GM12878 (cell line): Measurements from ENCODE around the gene SPRED2. TPM values are rescaled to one million over a fixed set of nuclear protein-coding genes. Genes with fewer than 3 reads are reported as not detected.
A peak's percentile ranks its signal among the peaks of the same experiment; 100 is the strongest.

Experiments
- ATAC-seq: fragments of 200-7000 bp; cut with Tn5 transposase; 3 replicates; pipeline ENCODE4 v1.9.1; 2020; ENCODE audit warnings: mild to moderate bottlenecking, moderate library complexity
- BruUV-seq: library from RNA; stranded (reverse); fragments of 400-500 nt; replicated peaks from 2 replicates; lab custom pipeline; 2021; lab: Mats Ljungman, UMichigan
- CTCF ChIA-PET: fragments of 300-600 bp; sonication (Branson Sonifier 250); formaldehyde crosslinking; extraction: SDS; loops from one replicate; lab custom pipeline; 2021; ENCODE audit warnings: inconsistent platforms; lab: Yijun Ruan, JAX
- POLR2A ChIA-PET: fragments of 350-600 bp; formaldehyde crosslinking; extraction: SDS; loops from one replicate; lab custom pipeline; 2021; ENCODE audit warnings: inconsistent platforms; lab: Charles Lee
- RAD21 ChIA-PET: fragments of 300-600 bp; sonication (Branson Sonifier 250); formaldehyde crosslinking; loops from one replicate; lab custom pipeline; 2023; ENCODE audit warnings: antibody characterized with exemption; ENCODE audit not compliant: unreplicated experiment; lab: Charles Lee
- SMC1A ChIA-PET: fragments of 300-600 bp; sonication (Branson Sonifier 250); formaldehyde crosslinking; loops from one replicate; lab custom pipeline; 2023; ENCODE audit not compliant: unreplicated experiment, uncharacterized antibody; lab: Charles Lee
- DNase-seq: peaks from one replicate; pipeline ENCODE4 v3.0.0-alpha.2; 2011; ENCODE audit warnings: low read depth, low spot score
- FAIRE-seq: peaks from 3 replicates; lab custom pipeline; 2011; peaks lifted over from hg19 to GRCh38; lab: Jason Lieb, UNC
- H2AFZ ChIP-seq: 2 replicates; pipeline ENCODE4 v1.6.0; 2011; ENCODE audit warnings: low read depth, low read length, control low read depth; ENCODE audit not compliant: control insufficient read depth
- H3K27ac ChIP-seq: 2 replicates; pipeline ENCODE4 v1.5.1; 2011; ENCODE audit warnings: control low read depth; ENCODE audit not compliant: control insufficient read depth, insufficient read depth
- H3K27me3 ChIP-seq, 2 experiments: replicated peaks in 1 of 2; 2 replicates each; pipeline versions ENCODE4 v1.6.0 to v1.6.1; 2011; ENCODE audit warnings: low read length in 1 of 2; ENCODE audit not compliant: control insufficient read depth in 2 of 2, insufficient read depth in 2 of 2
- H3K36me3 ChIP-seq, 2 experiments: 2 replicates each; pipeline ENCODE4 v1.5.1; 2011; ENCODE audit warnings: low read length in 1 of 2; ENCODE audit not compliant: control insufficient read depth in 2 of 2, insufficient read depth in 2 of 2
- H3K4me1 ChIP-seq: 2 replicates; pipeline ENCODE4 v1.6.1; 2011; ENCODE audit warnings: mild to moderate bottlenecking, low read length, moderate library complexity, mixed read lengths; ENCODE audit not compliant: control insufficient read depth, insufficient read depth
- H3K4me2 ChIP-seq: 2 replicates; pipeline ENCODE4 v1.6.0; 2011; ENCODE audit warnings: control low read depth; ENCODE audit not compliant: control insufficient read depth, insufficient read depth
- H3K4me3 ChIP-seq: fragments of 200-600 bp; sonication (generic); 2 replicates; pipeline ENCODE4 v1.5.1; 2016
- H3K79me2 ChIP-seq: 2 replicates; pipeline ENCODE4 v1.6.0; 2011; ENCODE audit warnings: low read length; ENCODE audit not compliant: control insufficient read depth, insufficient read depth
- H3K9ac ChIP-seq: 2 replicates; pipeline ENCODE4 v1.8.0; 2011; ENCODE audit warnings: low read length, control low read depth, mixed read lengths; ENCODE audit not compliant: control insufficient read depth, insufficient read depth
- H3K9me3 ChIP-seq: replicated peaks from 3 replicates; pipeline ENCODE4 v1.5.1; 2011; ENCODE audit warnings: mild to moderate bottlenecking, low read length; ENCODE audit not compliant: control insufficient read depth, insufficient read depth
- H4K20me1 ChIP-seq: 2 replicates; pipeline ENCODE4 v1.6.0; 2011; ENCODE audit not compliant: control insufficient read depth, insufficient read depth
- BHLHE40 ChIP-seq, 2 experiments: fragments of 450-650 bp in 1 of 2; IDR thresholded peaks; 2 replicates each; pipeline ENCODE4 v1.6.1; 2011 to 2017; ENCODE audit warnings: low read depth in 2 of 2, borderline replicate concordance in 1 of 2, improper control_type of control experiment in 1 of 2, low read length in 1 of 2, mild to moderate bottlenecking in 1 of 2
- CREB1 ChIP-seq: IDR thresholded peaks from 2 replicates; pipeline ENCODE4 v1.6.1; 2012; ENCODE audit warnings: low read depth, mild to moderate bottlenecking, inconsistent platforms
- CREM ChIP-seq: IDR thresholded peaks from 2 replicates; pipeline ENCODE4 v1.6.1; 2014; ENCODE audit warnings: antibody characterized with exemption, low read depth
- GATAD2B ChIP-seq: fragments of 450-650 bp; conservative IDR thresholded peaks from 2 replicates; pipeline ENCODE4 v1.6.1; 2017; ENCODE audit warnings: low read depth, mild to moderate bottlenecking, moderate library complexity
- NFXL1 ChIP-seq: fragments of 450-650 bp; IDR thresholded peaks from 2 replicates; pipeline ENCODE4 v1.6.1; 2017; ENCODE audit warnings: antibody characterized with exemption, mild to moderate bottlenecking, borderline replicate concordance
- NFYA ChIP-seq: IDR thresholded peaks from 2 replicates; pipeline ENCODE4 v1.6.1; 2011; ENCODE audit warnings: low read depth, mild to moderate bottlenecking, low read length, improper control_type of control experiment, borderline replicate concordance
- NFYB ChIP-seq: IDR thresholded peaks from 2 replicates; pipeline ENCODE4 v1.6.1; 2011; ENCODE audit warnings: low read depth, mild to moderate bottlenecking, low read length, improper control_type of control experiment, moderate library complexity; ENCODE audit not compliant: insufficient read depth
- POLR2A ChIP-seq: IDR thresholded peaks from 2 replicates; pipeline ENCODE4 v1.6.1; 2011; ENCODE audit warnings: low read depth, mild to moderate bottlenecking, low read length
- RAD21 ChIP-seq: IDR thresholded peaks from 2 replicates; pipeline ENCODE4 v1.6.1; 2011; ENCODE audit warnings: mild to moderate bottlenecking, low read depth, low read length, moderate library complexity; ENCODE audit not compliant: insufficient read depth
- RUNX3 ChIP-seq: IDR thresholded peaks from 2 replicates; pipeline ENCODE4 v1.6.1; 2012; ENCODE audit warnings: low read length, inconsistent platforms
- SP1 ChIP-seq: IDR thresholded peaks from one replicate; pipeline ENCODE4 v1.6.1; 2011; ENCODE audit warnings: low read depth, low read length
- TAF1 ChIP-seq: IDR thresholded peaks from 2 replicates; pipeline ENCODE4 v1.6.1; 2011; ENCODE audit warnings: mild to moderate bottlenecking, low read depth, low read length, borderline replicate concordance
- TARDBP ChIP-seq: IDR thresholded peaks from 2 replicates; pipeline ENCODE4 v1.6.1; 2016; ENCODE audit warnings: borderline replicate concordance
- TBL1XR1 ChIP-seq: IDR thresholded peaks from 2 replicates; pipeline ENCODE4 v1.6.1; 2012; ENCODE audit warnings: low read depth, low read length, improper control_type of control experiment
- ZNF384 ChIP-seq: IDR thresholded peaks from 2 replicates; pipeline ENCODE4 v1.6.1; 2012; ENCODE audit warnings: low read depth, mild to moderate bottlenecking, low read length, improper control_type of control experiment, borderline replicate concordance
- ZSCAN29 ChIP-seq: fragments of 450-650 bp; IDR thresholded peaks from 2 replicates; pipeline ENCODE4 v1.6.1; 2017; ENCODE audit warnings: mild to moderate bottlenecking, moderate library complexity
- WGBS: methylation state at CpG from one replicate; pipeline ENCODE4 v1.1.6; 2016; ENCODE audit warnings: low lambda C conversion rate; ENCODE audit not compliant: insufficient replicate concordance, insufficient coverage; ENCODE audit errors: missing lambda C conversion rate; 5-methylcytosine and 5-hydroxymethylcytosine counted together
- in situ Hi-C: fragments of 300-500 bp; cut with MboI; formaldehyde crosslinking; loops from 9 replicates; pipeline ENCODE4 v1.14.3; 2018; ENCODE audit warnings: mixed read lengths
- intact Hi-C: fragments of 100-400 bp; cut with micrococcal nuclease; formaldehyde crosslinking; loops from one replicate; pipeline ENCODE4 v1.14.2; 2022; ENCODE audit not compliant: unreplicated experiment
- polyA plus RNA-seq, 11 experiments: library from polyadenylated mRNA; depleted of rRNA in 4 of 11; unstranded in 6 of 11; stranded (reverse) in 5 of 11; fragments of >200 nt; fragmentation: Nextera tagmentation in 4 of 11; fragmentation: Illumina TruSeq in 1 of 11; extraction: Ambion mirVana in 4 of 11; extraction: Trizol in 1 of 11; gene quantifications; 1 replicate in 1 of 11; 2 replicates in 10 of 11; pipeline versions ENCODE4 v1.2.1 to v1.2.3, GENCODE V29; 2011 to 2016; ENCODE audit warnings: inconsistent platforms in 2 of 11, missing spikeins in 2 of 11, low read depth in 1 of 11
- total RNA-seq, 4 experiments: library from RNA; depleted of rRNA in 3 of 4; stranded (reverse); fragments of >200 nt in 3 of 4; fragmentation: Illumina TruSeq in 1 of 4; extraction: Trizol in 1 of 4; gene quantifications; 2 replicates each; pipeline versions ENCODE4 v1.2.1 to v1.2.3, GENCODE V29; 2013 to 2021
- TF ChIP-seq, protein P1 (sequence below), 3 experiments: IDR thresholded peaks in 2 of 3; conservative IDR thresholded peaks in 1 of 3; 2 replicates each; pipeline ENCODE4 v1.5.1; 2011; ENCODE audit warnings: low read depth in 3 of 3, low read length in 3 of 3, mild to moderate bottlenecking in 3 of 3, control low read depth in 2 of 3, moderate library complexity in 2 of 3, inconsistent platforms in 1 of 3, mixed read lengths in 1 of 3; ENCODE audit not compliant: control insufficient read depth in 2 of 3, insufficient read depth in 1 of 3; ENCODE audit errors: extremely low read depth in 1 of 3
- TF ChIP-seq, protein P2 (sequence below): fragments of 450-650 bp; conservative IDR thresholded peaks from 2 replicates; pipeline ENCODE4 v1.6.1; 2017; ENCODE audit warnings: mild to moderate bottlenecking, moderate library complexity

Gene SPRED2
- total and polyA plus RNA-seq, 10 of the 15 experiments (the other 5 are each of a cell fraction or from before 2014, with no cell fraction given) = 3.0 to 23.9 (median 9.7) TPM

DNA sequence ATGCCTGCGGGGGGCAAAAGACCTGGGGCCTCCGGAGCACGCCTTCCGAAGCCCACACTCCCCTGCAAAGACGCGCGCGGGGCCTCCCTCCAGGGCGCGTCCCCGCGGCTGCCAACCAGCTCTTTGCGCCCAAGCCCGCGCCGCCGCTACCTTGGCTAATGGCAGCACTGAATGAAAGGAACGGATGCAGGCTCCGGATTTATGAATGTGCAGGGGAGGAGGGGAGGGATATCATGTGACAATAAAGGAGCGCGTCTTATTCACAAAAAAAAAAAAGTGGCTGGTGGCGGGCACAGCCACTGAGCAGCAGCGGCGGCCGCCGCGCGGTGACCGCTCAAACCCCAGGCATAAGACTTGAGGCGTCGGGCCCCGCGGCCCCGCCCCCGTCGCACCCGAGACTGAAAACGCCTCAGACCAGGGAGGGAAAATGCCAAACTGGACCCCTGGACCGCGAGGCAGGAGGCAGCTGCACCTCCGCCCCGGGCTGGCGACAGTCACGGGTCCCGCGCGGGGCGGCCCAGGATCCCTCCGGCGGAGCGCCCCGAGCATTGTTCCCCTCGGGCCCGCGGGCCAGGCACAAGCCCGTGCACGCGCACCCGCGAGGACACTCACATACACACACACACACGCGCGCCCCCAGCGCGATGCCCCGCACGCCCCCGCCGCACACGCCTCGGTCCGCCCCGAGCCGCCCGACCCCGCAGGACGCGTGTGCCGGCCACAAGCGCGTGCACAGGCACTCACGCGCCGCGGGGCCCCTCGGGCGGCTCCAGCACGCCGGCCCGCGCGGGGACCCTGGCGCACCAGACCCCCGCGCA lies 1.6 kb downstream of the SPRED2 start:
- intact Hi-C loops (loop anchor here (1.0 to 10.0 kb wide), 3 partner anchors 43 to 366 kb away; no protein-coding TSS in a partner anchor), in situ Hi-C loops (no loop called here)
- FAIRE-seq (no peak), DNase-seq (no peak), ATAC-seq (peak; percentile 55)
- under 1% methylated on average over 68 of the region's 95 CpGs for WGBS
- BruUV-seq = no TSS peak
- Histone ChIP-seq H3K4me1 (no peaks in the 10 kb centered on the region), H3K79me2 (no peaks in the 10 kb centered on the region), H2AFZ (peak overlapping the region; percentile 57), H3K4me3 (peak overlapping the region; percentile 80), H3K27me3 (no peaks in the 10 kb centered on the region), H3K9me3 (no peaks in the 10 kb centered on the region; the same call in 2 of the 3 replicates), H3K4me2 (peak overlapping the region; percentile 86), H4K20me1 (no peaks in the 10 kb centered on the region), H3K27ac (no peak overlapping the region; the same call in 1 of the 2 replicates), H3K9ac (peak overlapping the region; percentile 66; the same call in 1 of the 2 replicates), H3K36me3 (no peaks in the 10 kb centered on the region)
- ChIA-PET CTCF (interaction anchor here (0.5 to 1.3 kb wide), 5 partner anchors 14 to 130 kb away, joined by 3 to 4 read pairs (median 4); no protein-coding TSS in a partner anchor), SMC1A (interaction anchor here (1.0 to 4.6 kb wide), 6 partner anchors 15 to 130 kb away, joined by 3 to 32 read pairs (median 8); no protein-coding TSS in a partner anchor), POLR2A (interaction anchor here (0.9 to 2.0 kb wide), 3 partner anchors 9 to 40 kb away, joined by 3 to 6 read pairs (median 3); no protein-coding TSS in a partner anchor), RAD21 (interaction anchor here (0.6 to 1.9 kb wide), 10 partner anchors 9 to 211 kb away, joined by 3 to 7 read pairs (median 4); partner anchors contain the start of gene ACTR2)
- TF ChIP-seq, protein P1, sequence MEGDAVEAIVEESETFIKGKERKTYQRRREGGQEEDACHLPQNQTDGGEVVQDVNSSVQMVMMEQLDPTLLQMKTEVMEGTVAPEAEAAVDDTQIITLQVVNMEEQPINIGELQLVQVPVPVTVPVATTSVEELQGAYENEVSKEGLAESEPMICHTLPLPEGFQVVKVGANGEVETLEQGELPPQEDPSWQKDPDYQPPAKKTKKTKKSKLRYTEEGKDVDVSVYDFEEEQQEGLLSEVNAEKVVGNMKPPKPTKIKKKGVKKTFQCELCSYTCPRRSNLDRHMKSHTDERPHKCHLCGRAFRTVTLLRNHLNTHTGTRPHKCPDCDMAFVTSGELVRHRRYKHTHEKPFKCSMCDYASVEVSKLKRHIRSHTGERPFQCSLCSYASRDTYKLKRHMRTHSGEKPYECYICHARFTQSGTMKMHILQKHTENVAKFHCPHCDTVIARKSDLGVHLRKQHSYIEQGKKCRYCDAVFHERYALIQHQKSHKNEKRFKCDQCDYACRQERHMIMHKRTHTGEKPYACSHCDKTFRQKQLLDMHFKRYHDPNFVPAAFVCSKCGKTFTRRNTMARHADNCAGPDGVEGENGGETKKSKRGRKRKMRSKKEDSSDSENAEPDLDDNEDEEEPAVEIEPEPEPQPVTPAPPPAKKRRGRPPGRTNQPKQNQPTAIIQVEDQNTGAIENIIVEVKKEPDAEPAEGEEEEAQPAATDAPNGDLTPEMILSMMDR (IDR thresholded peaks at IDR 0.05 in 2 of 3, conservative IDR thresholded peaks at IDR 0.05 in 1 of 3; ENCODE audit: control insufficient read depth in 2 of 3, extremely low read depth in 1 of 3, insufficient read depth in 1 of 3, low read depth in 3 of 3, low read length in 3 of 3) = 0 out of 6 replicates have a peak, but pooled peaks of 1 of the 3 experiments have one; percentile 2
- TF ChIP-seq TAF1 = 0 out of 2 replicates have a peak, but pooled peaks have one; percentile 14
- TF ChIP-seq SP1 = peak; percentile 8
- peak in 1 of 2 experiments; percentile 89; a peak in 3 of 4 replicates for TF ChIP-seq BHLHE40 (IDR thresholded peaks at IDR 0.05; ENCODE audit: borderline replicate concordance in 1 of 2, low read depth in 2 of 2, low read length in 1 of 2)
- peak; percentile 89 for TF ChIP-seq ZSCAN29
- TF ChIP-seq NFYA = no peak
- TF ChIP-seq RAD21 = no peak; the same call in 1 of the 2 replicates
- TF ChIP-seq NFYB = 0 out of 2 replicates have a peak, but pooled peaks have one; percentile 18
- peak; percentile 53 for TF ChIP-seq POLR2A
- no peak for TF ChIP-seq TARDBP
- no peak for TF ChIP-seq TBL1XR1
- TF ChIP-seq NFXL1 = 0 out of 2 replicates have a peak, but pooled peaks have one; percentile 61
- TF ChIP-seq CREM = peak; percentile 42; the same call in 1 of the 2 replicates
- TF ChIP-seq ZNF384 = peak; percentile 91
- TF ChIP-seq, protein P2, sequence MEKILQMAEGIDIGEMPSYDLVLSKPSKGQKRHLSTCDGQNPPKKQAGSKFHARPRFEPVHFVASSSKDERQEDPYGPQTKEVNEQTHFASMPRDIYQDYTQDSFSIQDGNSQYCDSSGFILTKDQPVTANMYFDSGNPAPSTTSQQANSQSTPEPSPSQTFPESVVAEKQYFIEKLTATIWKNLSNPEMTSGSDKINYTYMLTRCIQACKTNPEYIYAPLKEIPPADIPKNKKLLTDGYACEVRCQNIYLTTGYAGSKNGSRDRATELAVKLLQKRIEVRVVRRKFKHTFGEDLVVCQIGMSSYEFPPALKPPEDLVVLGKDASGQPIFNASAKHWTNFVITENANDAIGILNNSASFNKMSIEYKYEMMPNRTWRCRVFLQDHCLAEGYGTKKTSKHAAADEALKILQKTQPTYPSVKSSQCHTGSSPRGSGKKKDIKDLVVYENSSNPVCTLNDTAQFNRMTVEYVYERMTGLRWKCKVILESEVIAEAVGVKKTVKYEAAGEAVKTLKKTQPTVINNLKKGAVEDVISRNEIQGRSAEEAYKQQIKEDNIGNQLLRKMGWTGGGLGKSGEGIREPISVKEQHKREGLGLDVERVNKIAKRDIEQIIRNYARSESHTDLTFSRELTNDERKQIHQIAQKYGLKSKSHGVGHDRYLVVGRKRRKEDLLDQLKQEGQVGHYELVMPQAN = peak; percentile 82
- peak; percentile 93 for TF ChIP-seq GATAD2B
- TF ChIP-seq RUNX3 = peak; percentile 41; the same call in 1 of the 2 replicates
- TF ChIP-seq CREB1 = 0 out of 2 replicates have a peak, but pooled peaks have one; percentile 36
